ENCODE results near the gene SLC6A6.

Gene SLC6A6

DNA sequence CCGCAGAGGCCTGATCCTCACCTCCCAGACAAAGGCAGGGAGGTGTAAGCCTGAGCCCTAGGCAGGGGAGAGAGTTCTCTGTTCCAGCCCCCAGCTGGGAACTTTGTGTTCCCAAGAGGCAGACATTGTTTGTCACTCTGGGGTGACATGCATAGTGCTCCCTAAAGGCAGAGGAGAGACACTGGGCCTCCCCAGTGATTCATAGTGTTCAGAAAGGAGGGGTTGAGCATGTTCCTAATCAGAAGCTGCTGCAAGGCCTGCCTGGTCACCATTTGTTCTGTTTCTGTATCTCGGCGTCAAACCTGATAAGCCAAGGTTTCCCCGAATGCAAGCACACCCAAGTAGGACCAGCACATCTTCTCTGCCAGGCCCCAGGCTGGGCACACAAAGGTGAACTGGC lies 24.0 kb upstream of the SLC6A6 start:
- no peak for TF ChIP-seq GATA1 (IDR thresholded peaks at IDR 0.05; ENCODE audit: low read depth, low read length)
- TF ChIP-seq POLR2A (IDR thresholded peaks at IDR 0.05; ENCODE audit: low read length) = no peak
- DNase-seq = no peak

DNA sequence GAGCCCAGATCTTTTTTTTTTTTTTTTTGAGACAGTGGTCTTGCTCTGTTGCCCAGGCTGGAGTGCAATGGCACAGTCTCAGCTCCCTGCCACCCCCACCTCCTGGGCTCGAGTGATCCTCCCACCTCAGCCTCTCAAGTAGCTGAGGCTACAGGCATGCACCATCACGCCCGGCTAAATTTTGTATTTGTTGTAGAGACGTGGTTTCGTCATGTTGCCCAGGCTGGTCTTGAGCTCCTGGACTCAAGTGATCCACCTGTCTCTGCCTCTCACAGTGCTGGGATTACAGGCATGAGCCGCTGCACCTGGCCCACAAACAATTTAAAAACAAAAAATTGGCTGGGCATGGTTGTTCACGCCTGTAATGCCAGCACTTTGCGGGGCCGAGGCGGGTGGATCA lies 22.6 kb upstream of the SLC6A6 start:
- TF ChIP-seq POLR2A (IDR thresholded peaks at IDR 0.05; ENCODE audit: low read length) (no peak), GATA1 (IDR thresholded peaks at IDR 0.05; ENCODE audit: low read depth, low read length) (no peak)
- no peak for DNase-seq

DNA sequence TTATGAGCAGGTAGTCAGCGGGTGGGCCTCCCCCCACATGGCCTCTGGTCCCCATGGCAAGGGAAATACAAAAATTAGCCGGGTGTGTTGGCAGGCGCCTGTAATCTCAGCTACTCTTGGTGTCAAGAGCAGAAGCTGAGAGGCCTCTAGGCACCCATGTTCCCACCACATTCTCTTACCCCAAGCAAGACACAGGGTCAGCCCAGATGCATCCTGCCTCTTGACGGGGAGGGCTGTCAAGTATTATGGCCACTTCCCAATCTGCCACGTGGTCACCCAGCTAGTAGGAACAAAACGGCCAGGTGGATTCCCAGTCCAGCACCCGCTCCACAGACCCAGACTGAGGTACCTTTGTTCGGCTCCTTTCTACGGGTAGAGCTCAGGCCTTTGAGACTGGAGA lies 16.2 kb upstream of the SLC6A6 start:
- TF ChIP-seq GATA1 (IDR thresholded peaks at IDR 0.05; ENCODE audit: low read depth, low read length) (no peak), POLR2A (IDR thresholded peaks at IDR 0.05; ENCODE audit: low read length) (no peak)

DNA sequence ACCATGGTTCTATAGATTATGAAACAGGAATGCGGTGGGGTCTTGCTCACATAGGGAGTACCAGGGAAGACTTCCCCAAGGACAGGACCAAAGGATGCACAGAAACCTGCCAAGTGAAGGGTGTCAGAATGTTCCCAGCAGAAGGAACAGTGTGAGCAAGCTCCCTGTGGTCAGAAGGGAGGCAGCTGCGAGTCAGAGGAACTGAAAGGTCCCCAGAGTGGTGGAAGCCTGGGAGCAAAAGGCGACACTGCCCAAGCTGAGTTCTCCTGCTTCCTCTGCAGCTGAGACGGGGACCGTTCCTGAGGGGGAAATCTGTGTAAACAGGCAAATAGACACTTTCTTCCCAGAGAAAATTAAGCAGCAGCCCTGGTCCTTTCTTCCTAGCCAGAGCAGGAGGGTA lies 14.2 kb upstream of the SLC6A6 start:
- no peak for DNase-seq
- TF ChIP-seq POLR2A (IDR thresholded peaks at IDR 0.05; ENCODE audit: low read length) (no peak), GATA1 (IDR thresholded peaks at IDR 0.05; ENCODE audit: low read depth, low read length) (no peak)

More for the DNA sequence above, 16.2 kb upstream of the SLC6A6 start:
- no peak for DNase-seq

DNA sequence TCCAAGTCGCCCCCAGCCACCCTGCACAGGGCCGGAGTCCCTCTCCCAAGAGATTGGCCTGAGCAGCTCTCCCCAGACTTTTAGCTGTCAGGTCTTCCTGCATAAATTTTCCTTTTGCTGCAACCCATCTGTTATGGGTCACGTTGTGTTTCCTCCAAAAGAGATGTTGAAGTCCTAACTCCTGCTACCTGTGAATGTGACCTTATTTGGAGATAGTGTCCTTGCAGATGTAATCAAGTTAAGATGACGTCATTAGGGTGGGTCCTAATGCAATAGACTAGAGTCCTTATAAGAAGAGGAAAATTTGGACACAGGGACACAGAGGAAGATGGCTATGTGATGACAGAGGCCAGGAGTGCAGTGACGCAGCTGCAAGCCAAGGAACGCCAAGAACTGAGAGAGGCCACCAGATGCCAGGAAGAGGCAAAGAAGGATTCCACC lies 13.2 kb upstream of the SLC6A6 start:
- TF ChIP-seq POLR2A (IDR thresholded peaks at IDR 0.05; ENCODE audit: low read length) = no peak
- TF ChIP-seq GATA1 (IDR thresholded peaks at IDR 0.05; ENCODE audit: low read depth, low read length) = no peak
- no peak for DNase-seq

DNA sequence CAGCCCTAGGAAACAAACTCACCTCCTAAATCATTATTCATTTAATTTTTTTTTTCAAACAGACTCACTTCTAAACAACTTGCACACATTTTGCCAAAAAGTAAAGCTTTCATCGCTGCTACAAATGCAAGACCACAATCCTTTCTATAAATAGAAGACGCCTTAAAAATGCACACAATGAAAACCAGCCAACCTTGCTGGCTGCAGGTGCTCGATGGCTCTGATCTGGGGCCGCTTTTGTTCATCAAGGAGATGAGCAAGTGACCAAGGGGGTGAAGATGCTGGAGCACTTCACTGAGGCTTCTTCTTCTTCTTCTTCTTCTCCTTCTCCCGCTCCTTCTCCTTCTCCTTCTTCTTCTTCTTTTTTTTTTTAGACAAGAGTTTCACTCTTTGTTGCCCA lies 12.7 kb upstream of the SLC6A6 start:
- TF ChIP-seq GATA1 (IDR thresholded peaks at IDR 0.05; ENCODE audit: low read depth, low read length) (no peak), POLR2A (IDR thresholded peaks at IDR 0.05; ENCODE audit: low read length) (no peak)
- no peak for DNase-seq

DNA sequence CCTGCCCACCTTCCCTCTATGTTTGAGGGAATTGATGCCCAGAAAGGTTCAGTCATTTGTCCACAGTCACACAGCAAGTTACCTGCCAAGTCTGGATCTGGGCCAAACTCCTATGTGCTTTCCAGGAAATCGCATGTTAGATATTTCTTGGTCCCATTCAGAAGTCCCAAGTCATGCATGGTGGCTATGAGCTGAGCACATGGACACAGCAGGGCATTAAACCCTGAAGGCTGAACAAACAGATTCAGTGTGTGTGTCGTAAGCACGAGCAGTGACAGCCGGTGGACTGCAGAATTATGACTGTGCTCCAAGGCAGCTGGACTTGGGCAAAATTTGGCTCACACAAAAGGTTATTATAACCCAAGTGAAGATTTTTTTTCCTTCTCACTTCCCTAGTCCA lies 11.4 kb upstream of the SLC6A6 start:
- TF ChIP-seq GATA1 (IDR thresholded peaks at IDR 0.05; ENCODE audit: low read depth, low read length) (no peak), POLR2A (IDR thresholded peaks at IDR 0.05; ENCODE audit: low read length) (no peak)

DNA sequence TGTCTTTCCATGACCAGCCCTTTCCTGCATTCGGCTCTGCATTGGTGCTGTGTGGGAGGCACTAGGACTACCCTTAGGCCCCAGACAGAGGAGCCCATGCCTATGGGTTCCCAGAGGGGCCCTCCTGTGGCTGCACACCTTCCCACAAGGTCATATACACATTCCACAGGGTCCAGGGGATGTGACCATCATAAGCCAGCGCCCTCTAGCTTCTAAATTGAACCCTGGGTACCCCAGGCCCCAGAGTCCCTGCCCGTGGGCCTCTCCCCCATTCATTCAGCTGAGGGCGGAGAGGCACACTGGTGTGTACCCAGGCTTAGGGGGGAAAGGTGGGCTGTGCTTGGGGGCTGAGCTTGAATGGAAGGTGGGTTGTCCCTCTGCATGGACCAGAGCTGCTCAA lies 10.2 kb upstream of the SLC6A6 start:
- no peak for TF ChIP-seq POLR2A (IDR thresholded peaks at IDR 0.05; ENCODE audit: low read length)
- TF ChIP-seq GATA1 (IDR thresholded peaks at IDR 0.05; ENCODE audit: low read depth, low read length) = no peak
- DNase-seq = no peak

More for the DNA sequence above, 11.4 kb upstream of the SLC6A6 start:
- peak in 1 of 2 experiments; percentile 8 for DNase-seq

DNA sequence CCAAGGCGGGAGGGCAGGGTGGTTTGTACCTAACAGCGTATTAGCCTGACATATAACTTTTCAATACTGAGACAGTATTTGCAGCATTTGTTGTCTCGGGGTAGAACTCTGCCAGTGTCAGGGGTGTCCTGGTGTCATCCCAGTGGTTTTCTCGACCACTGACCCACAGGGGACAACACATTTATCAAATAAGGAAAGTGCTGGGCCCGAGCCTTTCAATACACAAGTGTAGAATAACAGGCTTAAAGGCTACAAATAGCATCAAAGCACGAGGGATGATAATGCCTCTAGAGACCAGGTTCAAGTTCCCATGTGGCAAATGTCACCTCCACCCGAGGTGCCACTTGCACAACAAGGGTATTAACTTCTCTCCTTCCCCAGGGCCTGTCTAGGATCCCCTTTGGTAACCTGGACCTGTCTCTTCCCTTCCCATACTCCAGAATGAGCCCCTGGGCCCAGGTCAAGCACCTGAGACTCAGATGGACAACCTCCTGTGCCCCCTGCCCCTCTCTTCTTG lies 9.5 kb upstream of the SLC6A6 start:
- TF ChIP-seq POLR2A (IDR thresholded peaks at IDR 0.05; ENCODE audit: low read length) (no peak), GATA1 (IDR thresholded peaks at IDR 0.05; ENCODE audit: low read depth, low read length) (no peak)
- no peak for DNase-seq

DNA sequence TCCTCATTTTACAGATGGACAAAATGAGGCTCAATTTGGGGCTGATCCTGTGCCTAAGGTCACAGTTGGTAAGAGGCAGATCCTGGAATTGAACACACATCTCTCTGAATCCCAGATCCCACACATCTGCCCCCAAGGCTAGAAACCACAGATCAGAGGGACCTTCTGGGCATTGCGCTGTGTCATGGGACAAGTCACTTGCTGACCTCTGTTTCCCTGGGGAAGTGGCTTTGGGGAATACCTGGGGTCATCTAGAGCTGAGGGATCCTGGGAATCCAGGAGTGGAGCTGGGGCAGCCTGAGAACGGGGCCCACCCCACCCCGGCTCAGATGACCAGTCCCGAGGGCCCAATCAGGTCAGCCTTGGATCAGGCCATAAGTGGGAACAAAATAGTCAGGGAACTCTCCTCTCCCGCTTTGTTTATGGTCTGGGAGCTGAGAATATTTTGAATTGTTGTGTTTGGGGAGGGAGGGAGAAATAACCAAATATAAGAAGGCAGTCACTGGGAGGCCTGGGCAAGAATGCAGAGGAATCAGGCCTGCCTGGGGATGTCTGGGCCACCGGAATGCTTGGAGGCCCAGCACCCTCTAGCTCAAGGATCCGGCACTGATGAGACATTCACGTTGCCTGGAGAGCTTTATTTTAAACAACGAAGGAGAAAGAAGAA lies 8.8 kb upstream of the SLC6A6 start:
- TF ChIP-seq POLR2A (IDR thresholded peaks at IDR 0.05; ENCODE audit: low read length) (no peak), GATA1 (IDR thresholded peaks at IDR 0.05; ENCODE audit: low read depth, low read length) (no peak)
- no peak for DNase-seq

DNA sequence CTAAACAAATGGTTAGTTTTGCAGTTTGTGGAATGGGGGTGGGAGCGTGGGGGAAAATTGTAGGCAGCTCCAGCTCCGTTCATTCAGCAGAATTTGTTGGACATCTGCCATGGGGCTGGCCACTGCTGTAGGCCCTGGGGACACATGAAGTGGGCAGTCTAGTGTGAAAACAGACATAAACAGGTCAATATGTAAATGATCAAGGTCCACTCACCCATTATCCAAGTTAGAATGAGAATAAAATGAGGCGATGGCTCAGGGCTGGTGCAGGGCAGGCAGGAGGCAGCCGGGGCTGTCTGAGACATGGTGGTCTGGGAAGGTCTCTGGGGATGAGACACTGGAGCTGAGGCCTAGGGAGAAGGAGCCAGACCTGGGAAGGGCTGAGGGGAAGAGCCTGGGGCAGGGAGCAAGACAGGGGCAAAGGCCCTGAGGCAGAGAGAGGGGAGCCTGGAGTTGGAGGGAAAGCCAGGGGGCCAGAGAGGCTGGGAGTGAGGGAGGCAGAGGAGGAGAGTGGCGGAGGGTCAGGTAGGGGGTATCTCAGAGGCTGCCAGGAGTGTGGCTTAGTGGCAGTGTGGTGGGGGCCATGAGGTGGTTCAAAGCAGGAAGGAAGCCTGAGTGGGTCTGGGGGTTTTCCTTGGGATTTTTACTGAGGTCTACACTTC lies 6.2 kb upstream of the SLC6A6 start:
- TF ChIP-seq GATA1 (IDR thresholded peaks at IDR 0.05; ENCODE audit: low read depth, low read length) = no peak
- no peak for TF ChIP-seq POLR2A (IDR thresholded peaks at IDR 0.05; ENCODE audit: low read length)
- DNase-seq = no peak

DNA sequence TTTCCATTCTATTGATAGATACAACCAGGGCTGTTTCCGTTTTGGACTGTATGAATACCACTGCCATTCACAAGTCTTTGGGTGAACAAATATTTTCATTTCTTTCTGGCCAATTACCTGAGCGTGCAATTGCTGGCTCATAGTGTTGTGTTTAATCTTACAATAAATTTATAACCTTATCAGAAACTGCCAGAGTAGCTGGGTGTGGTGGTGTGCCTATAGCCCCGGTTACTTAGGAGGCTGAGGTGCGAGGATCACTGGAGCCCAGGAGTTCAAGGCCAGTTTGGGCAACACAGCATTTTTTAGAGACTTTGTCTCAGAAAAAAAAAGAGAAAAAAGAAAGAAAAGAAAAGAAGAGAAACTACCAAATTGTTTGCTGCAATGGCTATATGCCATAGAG lies 5.4 kb upstream of the SLC6A6 start:
- no peak for DNase-seq
- TF ChIP-seq POLR2A (IDR thresholded peaks at IDR 0.05; ENCODE audit: low read length) (no peak), GATA1 (IDR thresholded peaks at IDR 0.05; ENCODE audit: low read depth, low read length) (no peak)

DNA sequence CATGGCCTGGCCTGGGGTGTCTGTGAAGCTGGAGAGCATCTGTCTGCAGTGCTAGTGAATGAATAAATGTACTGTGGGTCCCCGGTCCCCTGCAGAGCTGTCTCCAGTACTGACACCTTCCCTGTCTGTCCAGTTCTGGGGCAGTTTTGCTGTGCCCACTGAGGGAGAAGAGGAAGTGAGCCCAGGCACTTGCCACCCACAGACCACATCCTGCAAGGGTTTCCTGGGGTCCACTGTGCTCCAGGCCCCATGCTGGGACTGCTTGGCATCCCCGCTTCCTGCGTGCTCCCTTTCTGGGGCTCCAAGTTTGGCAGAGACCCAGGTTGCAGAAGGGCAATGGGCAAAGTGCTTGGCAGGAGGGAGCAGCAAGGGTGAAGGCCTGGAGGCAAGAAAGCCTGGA lies 4.9 kb upstream of the SLC6A6 start:
- no peak for TF ChIP-seq POLR2A (IDR thresholded peaks at IDR 0.05; ENCODE audit: low read length)
- TF ChIP-seq GATA1 (IDR thresholded peaks at IDR 0.05; ENCODE audit: low read depth, low read length) = no peak
- DNase-seq = no peak

DNA sequence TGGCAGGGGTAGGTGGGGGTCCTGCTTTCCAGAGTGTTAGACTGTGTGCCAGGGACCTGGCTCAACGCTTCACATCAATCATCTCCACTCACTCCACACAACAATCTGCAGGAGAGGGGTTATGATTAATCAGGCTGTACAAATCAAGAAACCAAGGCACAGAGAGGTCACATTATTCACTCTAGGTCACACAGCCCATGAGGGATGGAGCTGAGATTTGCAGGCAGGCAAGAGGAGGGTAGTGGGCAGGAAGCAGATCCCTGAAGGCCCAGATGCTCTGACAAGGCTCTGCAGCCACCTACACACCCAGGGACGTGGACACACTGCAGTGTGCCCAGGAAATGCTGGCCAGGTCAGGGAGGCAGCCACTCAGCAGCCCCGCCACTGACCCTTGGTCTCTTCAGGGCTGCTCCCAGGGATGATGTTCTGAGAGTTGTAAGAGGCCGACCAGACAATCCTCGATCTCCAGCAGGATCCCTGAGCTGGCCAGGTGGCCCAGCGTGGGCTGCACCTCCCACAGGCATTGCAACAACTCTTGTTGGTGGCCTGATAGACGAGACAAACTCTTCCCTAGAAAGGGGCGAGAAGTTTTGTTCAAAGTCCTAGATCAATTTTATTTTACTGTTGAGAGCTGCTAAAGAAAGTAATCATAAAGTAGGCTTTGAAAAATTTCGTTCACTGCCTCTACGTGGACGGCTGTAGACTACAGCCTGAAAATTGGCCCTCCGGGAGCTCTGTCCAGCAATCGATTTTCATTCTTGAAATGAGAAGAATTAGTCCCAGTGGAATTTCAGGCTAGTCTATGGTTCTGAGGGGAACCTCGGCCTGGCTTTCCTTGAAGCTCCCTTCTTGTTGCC lies 4.2 kb upstream of the SLC6A6 start:
- DNase-seq = no peak
- TF ChIP-seq POLR2A (IDR thresholded peaks at IDR 0.05; ENCODE audit: low read length) (no peak), GATA1 (IDR thresholded peaks at IDR 0.05; ENCODE audit: low read depth, low read length) (no peak)

Measured in erythroblast (primary cell).